Mucosa of gallbladder (tissue), 1 donor: ENCODE data around the gene LILRB1. TPM values are rescaled to one million over a fixed set of nuclear protein-coding genes. Genes with fewer than 3 reads are reported as not detected.
A peak's percentile ranks its signal among the peaks of the same experiment; 100 is the strongest.
"Not testable (repeated sequence)": the region's sequence is repeated elsewhere in the genome, so short reads cannot be mapped to it uniquely, and the experiment has no call there.

Experiments used
- DNase-seq: peaks from one replicate; pipeline ENCODE4 v3.0.0-alpha.2; 2020; ENCODE audit warnings: low spot score
- total RNA-seq: library from RNA; stranded (reverse); gene quantifications from one replicate; pipeline ENCODE4 v1.2.1, GENCODE V29; 2021
- donor health status: DM: no; HTN: no; CAD: no.

Gene LILRB1
- total RNA-seq = 11.4 TPM

DNA sequence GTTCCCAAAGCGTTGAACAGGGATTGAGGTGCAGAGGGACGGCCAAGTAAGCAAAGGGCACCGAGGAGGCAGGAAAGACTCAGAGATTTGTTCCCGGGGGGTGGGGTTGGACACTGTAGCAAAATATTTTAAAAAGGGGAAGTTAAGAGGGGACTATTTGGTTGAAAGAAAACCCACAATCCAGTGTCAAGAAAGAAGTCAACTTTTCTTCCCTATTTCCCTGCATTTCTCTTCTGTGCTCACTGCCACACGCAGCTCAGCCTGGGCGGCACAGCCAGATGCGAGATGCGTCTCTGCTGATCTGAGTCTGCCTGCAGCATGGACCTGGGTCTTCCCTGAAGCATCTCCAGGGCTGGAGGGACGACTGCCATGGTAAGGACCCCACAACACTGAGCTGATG lies at the start of gene LILRB1:
TSS of gene LILRB1 (plus strand) at position 223 of the 400 bp plus-strand sequence. CDS start 590 bp downstream, outside the sequence.
- DNase-seq = not testable (repeated sequence)

DNA sequence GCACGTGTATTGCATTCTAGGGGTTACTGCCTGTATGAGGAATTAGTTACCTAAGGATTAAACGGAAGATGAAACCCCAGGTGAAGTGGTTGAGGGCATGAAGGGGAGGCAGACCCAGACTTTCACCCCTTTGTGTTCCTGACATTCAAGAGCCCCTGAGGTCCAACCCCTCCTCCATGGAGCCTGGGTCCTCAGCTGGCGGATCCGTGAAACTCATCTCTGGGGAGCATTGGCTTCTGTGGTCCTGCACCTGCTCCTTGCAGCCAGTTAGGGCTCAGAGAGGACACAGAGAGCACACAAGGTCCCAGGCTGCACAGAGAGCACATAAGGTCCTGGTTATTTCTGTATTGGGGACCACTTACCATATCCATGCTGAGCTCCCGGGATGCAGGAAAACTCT lies 43.9 kb upstream of the LILRB1 start:
- DNase-seq = no peak

DNA sequence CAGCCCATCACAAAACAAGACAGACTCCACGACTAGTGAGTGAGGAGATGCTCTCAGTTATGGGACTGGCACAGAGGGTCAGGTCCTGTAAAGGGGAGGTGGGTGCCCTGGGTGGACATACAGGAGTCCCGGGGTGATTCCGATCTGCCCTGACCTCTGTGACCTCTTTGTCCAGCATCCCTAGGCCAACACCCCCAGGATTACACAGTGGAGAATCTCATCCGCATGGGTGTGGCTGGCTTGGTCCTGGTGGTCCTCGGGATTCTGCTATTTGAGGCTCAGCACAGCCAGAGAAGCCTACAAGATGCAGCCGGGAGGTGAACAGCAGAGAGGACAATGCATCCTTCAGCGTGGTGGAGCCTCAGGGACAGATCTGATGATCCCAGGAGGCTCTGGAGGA lies 43.3 kb upstream of the LILRB1 start:
- DNase-seq = no peak

DNA sequence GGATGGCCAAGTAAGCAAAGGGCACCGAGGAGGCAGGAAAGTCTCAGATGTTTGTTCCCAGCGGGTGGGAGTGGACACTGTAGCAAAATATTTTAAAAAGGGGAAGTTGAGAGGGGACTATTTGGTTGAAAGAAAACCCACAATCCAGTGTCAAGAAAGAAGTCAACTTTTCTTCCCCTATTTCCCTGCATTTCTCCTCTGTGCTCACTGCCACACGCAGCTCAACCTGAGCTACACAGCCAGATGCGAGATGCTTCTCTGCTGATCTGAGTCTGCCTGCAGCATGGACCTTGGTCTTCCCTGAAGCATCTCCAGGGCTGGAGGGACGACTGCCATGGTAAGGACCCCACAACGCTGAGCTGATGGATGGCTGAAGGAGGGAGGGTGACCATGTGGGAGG lies 36.8 kb upstream of the LILRB1 start, which contains the start of gene LILRA1:
TSS of gene LILRA1 (plus strand) at position 188 of the 400 bp plus-strand sequence. CDS start 613 bp downstream, outside the sequence.
- DNase-seq = not testable (repeated sequence)

DNA sequence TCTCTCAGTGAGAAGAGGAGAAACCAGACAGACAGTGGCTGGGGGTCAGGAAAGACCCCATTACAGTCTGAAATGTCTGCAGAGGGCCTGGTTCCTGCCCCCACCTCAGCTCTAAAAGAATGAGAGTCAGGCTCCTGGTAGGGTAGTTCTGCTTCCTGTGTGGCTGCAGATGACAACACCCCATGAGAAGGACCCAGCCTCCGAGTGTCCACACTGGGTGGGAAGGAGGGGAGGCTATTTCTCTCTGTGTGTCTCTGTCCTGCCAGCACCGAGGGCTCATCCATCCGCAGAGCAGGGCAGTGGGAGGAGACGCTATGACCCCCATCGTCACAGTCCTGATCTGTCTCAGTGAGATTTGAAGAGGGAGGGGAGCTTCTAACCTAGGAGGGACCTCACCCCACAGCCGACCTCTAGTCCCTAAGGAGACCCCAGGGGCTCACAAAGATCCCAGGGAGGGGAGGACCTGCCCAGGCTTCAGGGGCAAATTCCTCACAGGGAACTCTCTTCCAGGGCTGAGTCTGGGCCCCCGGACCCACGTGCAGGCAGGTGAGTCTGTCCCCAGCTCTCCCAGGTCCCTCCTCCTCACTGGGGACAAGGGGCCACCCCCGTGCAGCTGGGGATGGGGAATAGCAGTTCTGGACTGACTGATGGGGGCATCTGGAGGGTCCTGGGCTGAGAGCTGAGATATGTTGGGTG lies 36.2 kb upstream of the LILRB1 start:
- DNase-seq = peak; percentile 9

DNA sequence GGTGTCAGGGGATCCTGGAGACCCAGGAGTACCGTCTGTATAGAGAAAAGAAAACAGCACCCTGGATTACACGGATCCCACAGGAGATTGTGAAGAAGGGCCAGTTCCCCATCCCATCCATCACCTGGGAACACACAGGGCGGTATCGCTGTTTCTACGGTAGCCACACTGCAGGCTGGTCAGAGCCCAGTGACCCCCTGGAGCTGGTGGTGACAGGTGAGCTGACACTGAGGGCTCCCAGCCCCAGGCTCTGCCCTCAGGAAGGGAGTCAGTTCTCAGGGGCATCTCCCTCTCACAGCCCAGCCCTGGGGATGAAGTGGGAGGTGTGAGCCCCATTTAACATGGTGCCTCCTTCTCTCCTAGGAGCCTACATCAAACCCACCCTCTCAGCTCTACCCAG lies 35.5 kb upstream of the LILRB1 start:
- DNase-seq = no peak

DNA sequence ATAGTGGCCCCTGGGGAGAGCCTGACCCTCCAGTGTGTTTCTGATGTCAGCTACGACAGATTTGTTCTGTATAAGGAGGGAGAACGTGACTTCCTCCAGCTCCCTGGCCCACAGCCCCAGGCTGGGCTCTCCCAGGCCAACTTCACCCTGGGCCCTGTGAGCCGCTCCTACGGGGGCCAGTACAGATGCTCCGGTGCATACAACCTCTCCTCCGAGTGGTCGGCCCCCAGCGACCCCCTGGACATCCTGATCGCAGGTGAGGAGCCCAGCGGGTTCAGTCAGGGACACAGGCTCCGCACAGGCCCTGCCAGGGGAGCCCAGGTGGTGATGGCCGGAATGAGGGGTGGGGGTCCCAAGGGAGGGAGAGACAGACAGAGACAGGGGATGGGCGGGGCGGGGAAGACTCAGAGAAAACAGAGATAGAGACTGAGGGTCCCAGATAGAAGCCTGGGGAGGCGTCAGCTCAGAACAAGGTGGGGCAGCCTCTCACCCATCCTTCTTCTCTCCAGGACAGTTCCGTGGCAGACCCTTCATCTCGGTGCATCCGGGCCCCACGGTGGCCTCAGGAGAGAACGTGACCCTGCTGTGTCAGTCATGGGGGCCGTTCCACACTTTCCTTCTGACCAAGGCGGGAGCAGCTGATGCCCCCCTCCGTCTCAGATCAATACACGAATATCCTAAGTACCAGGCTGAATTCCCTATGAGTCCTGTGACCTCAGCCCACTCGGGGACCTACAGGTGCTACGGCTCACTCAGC lies 34.4 kb upstream of the LILRB1 start:
- DNase-seq = peak; percentile 7

DNA sequence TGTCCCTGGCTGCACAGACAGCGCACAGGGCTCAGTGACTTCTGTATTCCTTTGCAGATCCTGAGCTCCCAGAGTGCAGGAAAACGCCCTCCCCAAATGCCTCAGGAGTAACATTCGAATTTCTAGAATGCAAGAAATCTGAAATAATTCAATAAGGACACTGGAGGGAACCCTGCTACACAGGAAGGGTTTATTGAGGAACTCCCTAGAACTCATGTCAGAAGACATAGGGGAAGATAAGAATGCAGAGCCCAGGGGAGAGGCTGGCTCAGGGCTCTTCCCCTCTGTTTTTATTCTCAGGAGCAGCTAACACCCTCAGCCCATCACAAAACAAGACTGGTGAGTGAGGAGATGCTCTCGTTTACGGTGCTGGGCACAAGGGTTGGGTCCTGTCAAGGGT lies 30.1 kb upstream of the LILRB1 start:
- DNase-seq = no peak

DNA sequence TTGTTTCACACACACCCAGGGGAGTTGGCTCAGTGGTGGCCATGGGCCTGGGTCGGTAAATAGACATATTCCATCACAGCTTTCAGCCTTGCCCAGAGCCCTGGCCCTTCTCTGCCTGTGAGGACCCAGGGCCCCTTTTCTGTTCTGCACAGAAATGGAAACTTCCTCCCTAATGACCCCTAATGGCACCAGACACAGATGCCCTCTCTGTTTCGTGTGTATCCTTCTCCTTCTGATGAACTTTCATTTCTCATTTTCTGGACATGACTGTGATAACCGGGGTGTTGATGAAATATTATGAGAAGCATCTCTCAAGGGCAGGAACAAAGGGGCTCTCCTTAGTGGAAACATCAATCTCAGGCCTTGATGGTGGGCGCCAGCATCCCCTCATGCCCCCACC lies 24.1 kb upstream of the LILRB1 start:
- no peak for DNase-seq

DNA sequence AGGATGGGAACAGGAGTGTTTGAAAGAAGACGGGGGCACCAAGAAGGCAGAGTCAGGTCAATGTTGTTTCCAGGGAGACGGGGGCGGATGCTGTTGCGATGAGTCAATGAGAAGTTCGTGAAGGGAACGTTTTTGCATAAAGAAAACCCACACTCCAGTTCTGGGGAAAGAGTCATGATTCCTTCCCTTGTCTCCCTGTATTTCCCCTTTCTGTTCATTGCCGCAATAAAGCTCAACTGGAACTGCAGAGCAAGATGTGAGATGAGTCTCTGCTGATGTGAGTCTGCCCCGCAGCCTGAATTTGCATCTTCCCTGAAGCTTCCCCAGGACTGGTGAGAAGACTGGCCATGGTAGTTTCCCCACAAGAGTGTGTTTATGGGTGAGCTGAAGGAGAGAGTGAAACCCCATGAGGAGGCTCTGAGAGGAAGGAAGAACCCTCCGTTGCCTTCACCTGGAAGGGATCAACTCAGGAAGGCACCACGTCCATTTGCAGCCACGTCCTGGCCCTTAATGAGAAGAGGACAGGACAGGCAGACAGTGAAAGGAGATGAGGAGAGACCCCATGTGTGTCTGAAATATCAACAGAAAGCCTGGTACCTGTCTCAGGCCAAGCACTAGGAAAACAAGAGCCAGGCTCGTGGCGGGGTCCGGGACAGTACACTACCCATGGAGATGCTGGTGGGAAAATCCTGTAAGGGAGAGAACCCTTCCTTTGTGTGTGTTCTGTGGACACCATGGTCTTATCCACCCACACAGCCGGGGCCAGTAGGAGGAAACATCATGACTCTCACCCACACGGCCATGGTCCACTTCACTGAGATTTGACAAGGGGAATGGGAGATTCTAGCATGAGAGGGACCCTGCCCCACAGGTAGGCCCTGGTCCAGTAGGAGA lies 23.1 kb upstream of the LILRB1 start:
- no peak for DNase-seq

DNA sequence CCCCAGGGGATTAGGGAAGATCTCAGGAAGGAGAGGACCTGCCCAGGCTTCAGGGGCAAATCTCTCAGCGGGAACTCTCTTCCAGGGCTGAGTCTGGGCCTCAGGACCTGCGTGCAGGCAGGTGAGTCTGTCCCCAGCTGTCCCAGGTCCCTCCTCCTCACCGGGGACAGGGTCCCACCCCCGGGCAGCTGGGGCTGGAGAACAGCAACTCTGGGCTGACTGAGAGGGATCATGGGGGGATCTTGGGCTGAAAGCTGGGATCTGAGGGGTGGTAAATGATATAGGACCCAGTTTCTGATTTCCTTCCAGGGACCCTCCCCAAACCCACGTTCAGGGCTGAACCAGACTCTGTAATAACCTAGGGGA lies 22.5 kb upstream of the LILRB1 start:
- no peak for DNase-seq

DNA sequence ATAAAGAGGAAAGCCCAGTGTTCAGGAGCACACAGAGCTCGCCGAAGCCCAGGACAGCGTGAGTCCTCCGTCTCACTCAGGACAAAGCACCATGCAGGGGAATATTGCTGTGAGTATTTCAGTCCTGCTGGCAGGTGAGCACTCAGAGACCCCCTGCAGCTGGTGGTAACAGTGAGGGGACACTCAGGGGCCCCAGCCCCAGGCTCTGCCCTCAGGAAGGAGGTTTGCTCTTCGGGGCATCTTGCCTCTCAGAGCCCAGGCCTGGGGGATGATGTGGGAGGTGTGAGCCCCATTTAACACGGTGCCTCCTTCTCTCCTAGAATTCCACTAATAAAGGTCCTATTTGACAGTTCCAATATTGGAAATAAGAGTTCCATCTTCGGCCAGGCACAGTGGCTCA lies 22.1 kb upstream of the LILRB1 start:
- DNase-seq = no peak

DNA sequence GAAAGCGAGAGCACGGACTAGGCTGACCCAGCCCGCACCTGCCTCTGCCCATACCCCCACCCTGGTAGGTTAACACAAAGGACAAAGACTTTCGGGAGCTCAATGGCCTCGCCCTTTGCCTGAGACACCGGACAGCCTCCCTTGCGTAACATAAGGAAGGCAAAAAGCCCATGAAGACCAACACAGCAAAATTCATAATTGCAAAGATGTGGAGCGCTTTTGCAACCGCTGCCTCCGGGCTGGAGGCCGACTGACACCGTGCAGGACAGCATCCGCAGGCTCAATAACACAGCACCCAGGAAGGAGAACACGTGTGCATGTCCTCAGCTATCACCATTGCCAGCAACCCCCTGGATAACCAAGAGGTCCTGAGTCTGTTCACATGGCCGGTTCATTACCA lies 21.5 kb upstream of the LILRB1 start:
- DNase-seq = no peak

DNA sequence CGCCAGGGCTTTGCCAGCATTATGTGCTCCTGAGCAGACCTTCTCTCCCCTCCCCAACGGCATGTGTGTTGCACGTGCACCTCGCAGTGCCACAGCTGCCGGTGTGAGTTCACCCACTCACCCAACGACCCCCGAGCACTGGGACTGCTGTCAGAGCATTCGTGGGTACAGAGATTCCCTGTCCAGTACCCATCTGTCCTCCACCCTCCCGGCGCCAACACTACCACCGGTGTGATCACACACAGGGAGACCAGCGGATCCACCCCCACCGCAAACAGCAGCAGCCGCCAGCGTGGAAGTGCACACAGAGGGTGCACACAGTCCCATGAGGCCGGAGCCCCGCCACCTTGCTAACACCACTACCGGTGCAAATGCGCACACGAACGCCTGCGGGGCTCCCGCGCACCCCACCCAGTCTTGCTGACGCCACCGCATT lies 20.9 kb upstream of the LILRB1 start:
- no peak for DNase-seq

DNA sequence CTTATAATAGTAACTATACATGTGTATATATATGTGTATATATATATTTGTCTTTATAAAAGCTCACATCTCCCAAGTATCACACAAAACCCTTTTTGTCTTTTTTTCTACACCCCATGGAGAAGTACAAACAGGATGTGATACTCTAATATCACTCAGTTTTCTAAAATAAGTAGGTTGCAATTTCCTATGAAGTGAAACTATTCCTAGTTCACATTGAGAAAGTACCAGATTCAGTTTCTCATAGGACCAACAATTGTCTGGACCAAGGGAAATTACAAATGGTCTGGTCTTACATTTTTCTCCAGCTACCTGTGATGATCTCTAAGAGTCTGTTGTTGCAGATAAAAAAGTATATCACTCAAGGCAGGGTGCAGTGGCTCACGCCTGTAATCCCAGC lies 17.9 kb upstream of the LILRB1 start:
- DNase-seq = no peak

DNA sequence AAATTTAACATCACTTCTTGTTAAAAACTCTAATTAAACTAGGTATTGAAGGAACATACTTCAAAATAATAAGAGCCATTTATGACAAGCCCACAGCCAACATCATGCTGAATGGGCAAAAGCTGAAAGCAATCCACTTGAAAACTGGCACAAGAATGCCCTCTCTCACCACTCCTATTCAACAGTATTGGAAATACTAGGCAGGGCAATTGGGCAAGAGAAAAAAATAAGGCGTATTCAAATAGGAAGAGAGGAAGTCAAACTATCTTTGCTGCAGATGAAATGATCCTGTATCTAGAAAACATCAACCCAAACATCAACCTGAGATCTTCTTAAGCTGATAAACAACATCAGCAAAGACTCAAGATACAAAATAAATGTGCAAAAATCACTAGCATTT lies 15.6 kb upstream of the LILRB1 start:
- no peak for DNase-seq

DNA sequence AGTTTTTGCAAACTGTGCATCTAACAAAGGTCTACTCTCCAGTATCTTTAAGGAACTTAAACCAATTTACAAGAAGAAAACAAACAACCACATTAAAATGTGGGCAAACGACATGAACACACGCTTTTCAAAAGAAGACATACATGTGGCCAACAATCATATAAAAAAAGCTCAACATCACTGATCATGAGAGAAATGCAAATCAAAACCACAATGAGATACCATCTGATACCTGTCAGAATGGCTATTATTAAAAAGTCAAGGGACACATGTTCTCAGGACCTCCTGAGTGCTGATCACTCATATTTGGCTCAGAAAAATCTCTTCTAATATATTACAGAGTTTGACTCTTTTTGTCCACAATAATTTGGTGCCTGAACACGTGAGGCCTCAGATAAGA lies 14.2 kb upstream of the LILRB1 start:
- DNase-seq = no peak

DNA sequence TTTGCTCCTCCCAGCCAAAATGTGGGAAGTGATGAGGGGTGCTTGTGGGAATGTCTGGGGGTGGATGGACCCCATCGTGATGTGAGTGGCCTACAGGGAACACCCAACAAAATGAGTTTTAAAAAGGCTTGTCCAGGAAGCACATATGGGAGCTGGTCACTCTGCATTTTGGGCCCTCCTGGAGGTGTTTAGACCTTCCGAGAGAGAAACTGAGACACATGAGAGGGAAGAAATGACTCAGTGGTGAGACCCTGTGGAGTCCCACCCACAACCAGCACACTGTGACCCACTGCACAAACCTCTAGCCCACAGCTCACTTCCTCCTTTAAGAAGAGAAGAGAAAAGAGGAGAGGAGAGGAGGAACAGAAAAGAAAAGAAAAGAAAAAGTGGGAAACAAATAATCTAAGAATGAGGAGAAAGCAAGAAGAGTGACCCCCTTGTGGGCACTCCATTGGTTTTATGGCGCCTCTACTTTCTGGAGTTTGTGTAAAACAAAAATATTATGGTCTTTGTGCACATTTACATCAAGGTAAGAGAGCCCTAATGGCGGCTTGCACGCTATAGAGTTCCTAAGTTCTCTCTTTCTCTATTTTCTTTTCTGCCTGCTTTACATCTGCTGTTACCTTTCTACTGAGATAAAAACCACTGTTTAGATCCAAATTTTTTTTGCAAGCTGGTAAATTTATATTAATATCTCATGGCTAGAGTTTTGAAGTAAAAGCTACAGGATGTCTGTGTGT lies 13.3 kb upstream of the LILRB1 start:
- no peak for DNase-seq

DNA sequence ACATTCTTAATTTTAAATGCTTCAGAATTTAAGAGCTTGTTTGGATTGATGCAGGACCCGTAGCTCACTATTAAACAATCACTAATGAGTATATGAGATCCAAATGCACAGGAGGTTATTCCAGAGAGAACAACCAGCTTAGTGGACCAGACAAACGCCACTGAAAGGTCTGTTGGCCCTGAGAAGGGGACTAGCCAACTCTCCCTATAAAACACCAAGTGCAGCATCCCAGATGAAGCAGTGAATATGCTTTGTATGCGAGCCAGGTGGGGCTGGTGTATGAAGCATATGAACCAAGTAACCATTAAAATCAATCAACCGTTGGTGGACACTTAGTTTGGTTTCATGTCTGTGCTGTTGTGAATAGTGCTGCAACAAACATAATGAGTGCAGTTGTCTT lies 9.8 kb upstream of the LILRB1 start:
- no peak for DNase-seq

DNA sequence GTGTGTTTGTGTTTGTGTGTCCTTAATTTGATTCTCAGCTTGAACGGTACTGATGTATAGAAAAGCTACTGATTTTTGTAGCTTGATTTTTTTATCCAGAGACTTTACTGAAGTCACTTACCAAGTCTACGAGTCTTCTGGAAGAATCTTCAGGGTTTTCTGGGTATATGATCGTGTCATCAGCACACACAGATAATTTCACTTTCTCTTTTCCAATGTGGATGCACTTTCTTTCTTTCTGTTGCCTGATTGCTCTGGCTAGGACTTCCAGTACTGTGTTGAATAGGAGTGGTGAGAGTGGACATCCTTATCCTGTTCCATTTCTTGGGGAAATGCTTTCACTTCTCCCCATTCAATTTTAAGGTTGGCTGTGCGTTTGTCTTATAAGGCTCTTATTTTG lies 7.9 kb upstream of the LILRB1 start:
- no peak for DNase-seq

DNA sequence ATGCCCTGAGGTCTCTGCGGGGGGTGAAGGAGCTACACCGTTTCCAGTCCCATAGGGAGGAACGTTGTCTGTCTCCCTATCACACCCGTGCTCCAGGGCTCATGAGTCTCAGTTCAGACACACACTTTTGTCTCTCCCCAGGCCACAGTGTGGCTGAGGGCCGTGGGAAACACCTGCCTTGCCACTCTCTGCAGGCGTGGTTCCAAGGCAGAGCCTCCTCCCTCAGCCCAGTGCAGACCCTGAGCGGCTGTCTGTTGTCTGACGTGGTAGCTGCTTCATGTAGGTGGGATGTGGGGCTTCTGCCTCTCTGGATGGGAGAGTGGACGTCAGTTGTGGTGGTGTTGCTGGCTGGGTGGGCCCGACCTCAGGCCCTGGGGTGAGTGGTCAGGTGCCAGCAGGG lies 6.0 kb upstream of the LILRB1 start:
- DNase-seq = not testable (repeated sequence)
